ENCODE data around the gene RNASEH2B.

DNA sequence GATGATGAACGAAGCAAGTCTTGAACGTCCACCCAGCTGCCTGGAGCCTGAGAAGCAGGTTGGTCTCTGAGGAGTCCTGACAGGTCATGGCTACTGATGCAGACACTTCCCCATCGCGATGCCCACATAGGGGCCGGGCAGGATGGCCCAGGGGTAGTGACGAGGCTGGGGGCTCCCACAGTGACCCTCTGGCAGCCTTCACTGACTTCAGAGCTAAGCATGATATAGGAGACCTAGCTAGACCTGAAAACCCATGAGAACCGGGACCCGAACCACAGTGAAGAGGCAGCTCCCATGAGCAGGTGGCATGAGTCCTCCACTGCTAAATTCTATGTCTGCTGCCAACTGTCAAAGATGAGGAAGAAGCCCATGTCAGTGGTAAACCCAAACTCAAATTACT, 91.7 kb downstream of the RNASEH2B start:
- TF ChIP-seq, protein P1, sequence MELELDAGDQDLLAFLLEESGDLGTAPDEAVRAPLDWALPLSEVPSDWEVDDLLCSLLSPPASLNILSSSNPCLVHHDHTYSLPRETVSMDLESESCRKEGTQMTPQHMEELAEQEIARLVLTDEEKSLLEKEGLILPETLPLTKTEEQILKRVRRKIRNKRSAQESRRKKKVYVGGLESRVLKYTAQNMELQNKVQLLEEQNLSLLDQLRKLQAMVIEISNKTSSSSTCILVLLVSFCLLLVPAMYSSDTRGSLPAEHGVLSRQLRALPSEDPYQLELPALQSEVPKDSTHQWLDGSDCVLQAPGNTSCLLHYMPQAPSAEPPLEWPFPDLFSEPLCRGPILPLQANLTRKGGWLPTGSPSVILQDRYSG (tag; conservative IDR thresholded peaks at IDR 0.05; ENCODE audit: low read depth): no peak
- TF ChIP-seq CTCF (IDR thresholded peaks at IDR 0.05 in 2 of 3, conservative IDR thresholded peaks at IDR 0.05 in 1 of 3; ENCODE audit: insufficient read depth in 2 of 3, low read depth in 1 of 3, low read length in 3 of 3): no peak
- no peak for TF ChIP-seq ILK (tag; IDR thresholded peaks at IDR 0.05; ENCODE audit: borderline replicate concordance, low read depth)
- no peak for TF ChIP-seq EWSR1 (IDR thresholded peaks at IDR 0.05; ENCODE audit: borderline replicate concordance, low read depth, partially characterized antibody)
- no peak for TF ChIP-seq ELF1 (tag; IDR thresholded peaks at IDR 0.05)
- no peak for TF ChIP-seq FOS (IDR thresholded peaks at IDR 0.05; ENCODE audit: extremely low read depth, insufficient read length)
- TF ChIP-seq HNRNPUL1 (IDR thresholded peaks at IDR 0.05; ENCODE audit: low read length): no peak
- no peak for TF ChIP-seq FIP1L1 (IDR thresholded peaks at IDR 0.05; ENCODE audit: low read depth, low read length, poor library complexity, severe bottlenecking)
- no peak for TF ChIP-seq GABPA (tag; conservative IDR thresholded peaks at IDR 0.05; ENCODE audit: low read depth)
- TF ChIP-seq NUFIP1 (IDR thresholded peaks at IDR 0.05; ENCODE audit: partially characterized antibody): no peak
- TF ChIP-seq, protein P2, sequence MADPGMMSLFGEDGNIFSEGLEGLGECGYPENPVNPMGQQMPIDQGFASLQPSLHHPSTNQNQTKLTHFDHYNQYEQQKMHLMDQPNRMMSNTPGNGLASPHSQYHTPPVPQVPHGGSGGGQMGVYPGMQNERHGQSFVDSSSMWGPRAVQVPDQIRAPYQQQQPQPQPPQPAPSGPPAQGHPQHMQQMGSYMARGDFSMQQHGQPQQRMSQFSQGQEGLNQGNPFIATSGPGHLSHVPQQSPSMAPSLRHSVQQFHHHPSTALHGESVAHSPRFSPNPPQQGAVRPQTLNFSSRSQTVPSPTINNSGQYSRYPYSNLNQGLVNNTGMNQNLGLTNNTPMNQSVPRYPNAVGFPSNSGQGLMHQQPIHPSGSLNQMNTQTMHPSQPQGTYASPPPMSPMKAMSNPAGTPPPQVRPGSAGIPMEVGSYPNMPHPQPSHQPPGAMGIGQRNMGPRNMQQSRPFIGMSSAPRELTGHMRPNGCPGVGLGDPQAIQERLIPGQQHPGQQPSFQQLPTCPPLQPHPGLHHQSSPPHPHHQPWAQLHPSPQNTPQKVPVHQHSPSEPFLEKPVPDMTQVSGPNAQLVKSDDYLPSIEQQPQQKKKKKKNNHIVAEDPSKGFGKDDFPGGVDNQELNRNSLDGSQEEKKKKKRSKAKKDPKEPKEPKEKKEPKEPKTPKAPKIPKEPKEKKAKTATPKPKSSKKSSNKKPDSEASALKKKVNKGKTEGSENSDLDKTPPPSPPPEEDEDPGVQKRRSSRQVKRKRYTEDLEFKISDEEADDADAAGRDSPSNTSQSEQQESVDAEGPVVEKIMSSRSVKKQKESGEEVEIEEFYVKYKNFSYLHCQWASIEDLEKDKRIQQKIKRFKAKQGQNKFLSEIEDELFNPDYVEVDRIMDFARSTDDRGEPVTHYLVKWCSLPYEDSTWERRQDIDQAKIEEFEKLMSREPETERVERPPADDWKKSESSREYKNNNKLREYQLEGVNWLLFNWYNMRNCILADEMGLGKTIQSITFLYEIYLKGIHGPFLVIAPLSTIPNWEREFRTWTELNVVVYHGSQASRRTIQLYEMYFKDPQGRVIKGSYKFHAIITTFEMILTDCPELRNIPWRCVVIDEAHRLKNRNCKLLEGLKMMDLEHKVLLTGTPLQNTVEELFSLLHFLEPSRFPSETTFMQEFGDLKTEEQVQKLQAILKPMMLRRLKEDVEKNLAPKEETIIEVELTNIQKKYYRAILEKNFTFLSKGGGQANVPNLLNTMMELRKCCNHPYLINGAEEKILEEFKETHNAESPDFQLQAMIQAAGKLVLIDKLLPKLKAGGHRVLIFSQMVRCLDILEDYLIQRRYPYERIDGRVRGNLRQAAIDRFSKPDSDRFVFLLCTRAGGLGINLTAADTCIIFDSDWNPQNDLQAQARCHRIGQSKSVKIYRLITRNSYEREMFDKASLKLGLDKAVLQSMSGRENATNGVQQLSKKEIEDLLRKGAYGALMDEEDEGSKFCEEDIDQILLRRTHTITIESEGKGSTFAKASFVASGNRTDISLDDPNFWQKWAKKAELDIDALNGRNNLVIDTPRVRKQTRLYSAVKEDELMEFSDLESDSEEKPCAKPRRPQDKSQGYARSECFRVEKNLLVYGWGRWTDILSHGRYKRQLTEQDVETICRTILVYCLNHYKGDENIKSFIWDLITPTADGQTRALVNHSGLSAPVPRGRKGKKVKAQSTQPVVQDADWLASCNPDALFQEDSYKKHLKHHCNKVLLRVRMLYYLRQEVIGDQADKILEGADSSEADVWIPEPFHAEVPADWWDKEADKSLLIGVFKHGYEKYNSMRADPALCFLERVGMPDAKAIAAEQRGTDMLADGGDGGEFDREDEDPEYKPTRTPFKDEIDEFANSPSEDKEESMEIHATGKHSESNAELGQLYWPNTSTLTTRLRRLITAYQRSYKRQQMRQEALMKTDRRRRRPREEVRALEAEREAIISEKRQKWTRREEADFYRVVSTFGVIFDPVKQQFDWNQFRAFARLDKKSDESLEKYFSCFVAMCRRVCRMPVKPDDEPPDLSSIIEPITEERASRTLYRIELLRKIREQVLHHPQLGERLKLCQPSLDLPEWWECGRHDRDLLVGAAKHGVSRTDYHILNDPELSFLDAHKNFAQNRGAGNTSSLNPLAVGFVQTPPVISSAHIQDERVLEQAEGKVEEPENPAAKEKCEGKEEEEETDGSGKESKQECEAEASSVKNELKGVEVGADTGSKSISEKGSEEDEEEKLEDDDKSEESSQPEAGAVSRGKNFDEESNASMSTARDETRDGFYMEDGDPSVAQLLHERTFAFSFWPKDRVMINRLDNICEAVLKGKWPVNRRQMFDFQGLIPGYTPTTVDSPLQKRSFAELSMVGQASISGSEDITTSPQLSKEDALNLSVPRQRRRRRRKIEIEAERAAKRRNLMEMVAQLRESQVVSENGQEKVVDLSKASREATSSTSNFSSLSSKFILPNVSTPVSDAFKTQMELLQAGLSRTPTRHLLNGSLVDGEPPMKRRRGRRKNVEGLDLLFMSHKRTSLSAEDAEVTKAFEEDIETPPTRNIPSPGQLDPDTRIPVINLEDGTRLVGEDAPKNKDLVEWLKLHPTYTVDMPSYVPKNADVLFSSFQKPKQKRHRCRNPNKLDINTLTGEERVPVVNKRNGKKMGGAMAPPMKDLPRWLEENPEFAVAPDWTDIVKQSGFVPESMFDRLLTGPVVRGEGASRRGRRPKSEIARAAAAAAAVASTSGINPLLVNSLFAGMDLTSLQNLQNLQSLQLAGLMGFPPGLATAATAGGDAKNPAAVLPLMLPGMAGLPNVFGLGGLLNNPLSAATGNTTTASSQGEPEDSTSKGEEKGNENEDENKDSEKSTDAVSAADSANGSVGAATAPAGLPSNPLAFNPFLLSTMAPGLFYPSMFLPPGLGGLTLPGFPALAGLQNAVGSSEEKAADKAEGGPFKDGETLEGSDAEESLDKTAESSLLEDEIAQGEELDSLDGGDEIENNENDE (IDR thresholded peaks at IDR 0.05; ENCODE audit: low read depth, low read length): no peak

Data from K562 (cell line).